ENCODE measurements around the gene CD244. TPM values are rescaled to one million over a fixed set of nuclear protein-coding genes. Genes with fewer than 3 reads are reported as not detected.
A peak's percentile ranks its signal among the peaks of the same experiment; 100 is the strongest.

The CD244 gene
- total and polyA plus RNA-seq, 7 donors, result 0.16 to 1.8 (median 0.36) TPM; not detected in 2

DNA sequence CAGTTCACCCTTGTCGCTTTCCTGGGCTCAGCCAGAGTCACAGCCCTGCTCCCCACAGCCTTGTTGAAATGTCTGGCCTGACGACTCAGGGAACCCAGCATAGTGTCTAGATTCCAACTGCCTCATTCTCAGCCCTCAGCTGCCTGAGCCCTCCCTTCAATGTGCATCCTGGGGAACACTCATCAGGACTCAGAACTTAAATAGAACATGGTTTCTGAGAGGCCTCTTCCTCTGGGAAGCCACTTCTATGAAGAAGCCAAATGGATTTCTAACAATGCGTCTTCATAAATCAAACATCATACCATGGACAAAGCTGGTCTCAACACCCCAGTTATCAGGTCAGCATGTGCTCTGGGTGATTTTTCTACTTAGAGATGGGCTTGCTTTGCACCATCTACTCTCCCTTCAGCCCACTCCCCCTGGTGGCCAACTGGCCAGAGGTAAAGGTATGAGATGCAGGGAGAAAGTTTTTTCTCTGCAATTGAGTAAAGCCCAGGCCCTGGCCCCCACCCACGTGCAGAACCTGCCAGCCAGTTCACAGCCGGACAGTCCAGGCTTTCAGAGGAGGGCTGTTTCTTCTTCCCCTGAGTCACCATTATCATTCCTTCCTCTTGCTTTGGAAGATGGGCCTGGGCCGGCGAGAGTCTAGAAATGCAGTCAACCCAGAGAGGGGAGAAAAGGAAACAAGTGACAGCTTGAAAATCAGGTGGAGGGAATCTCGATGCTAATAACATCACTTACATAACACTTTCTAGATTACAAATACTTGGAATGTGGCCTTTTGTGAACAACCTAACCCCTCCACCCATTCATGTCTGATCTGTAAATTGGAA, 32.1 kb downstream of the CD244 start:
- Histone ChIP-seq H3K4me1 (no peaks in the 10 kb centered on the region), H3K27ac (no peak overlapping the region), H3K9me3 (no peaks in the 10 kb centered on the region), H3K4me3 (no peak overlapping the region), H3K27me3 (no peaks in the 10 kb centered on the region), H3K36me3 (no peaks in the 10 kb centered on the region)
- DNase-seq, result no peak
- WGBS, 2 donors, result 63 to 64% methylated on average over 8 of the region's 8 CpGs
- TF ChIP-seq POLR2AphosphoS5 (IDR thresholded peaks at IDR 0.05) (no peak), CTCF (IDR thresholded peaks at IDR 0.05) (peak in 1 of 4 experiments; percentile 44)
- intact Hi-C loops (cut with DNase I), result loop anchor here (10.0 kb wide), 1 partner anchor 264 kb away; the partner anchor contains the start of gene KLHDC9

GRCh38 chr1:160829766-160830165, 32.9 kb downstream of the CD244 start:
- Histone ChIP-seq H3K27me3 (no peaks in the 10 kb centered on the region), H3K36me3 (no peaks in the 10 kb centered on the region), H3K9me3 (no peaks in the 10 kb centered on the region), H3K27ac (no peak overlapping the region), H3K4me3 (no peak overlapping the region), H3K4me1 (no peaks in the 10 kb centered on the region)
- intact Hi-C loops (cut with DNase I), result loop anchor here (10.0 kb wide), 1 partner anchor 265 kb away; the partner anchor contains the start of gene KLHDC9
- TF ChIP-seq POLR2AphosphoS5 (IDR thresholded peaks at IDR 0.05) (no peak), POLR2A (IDR thresholded peaks at IDR 0.05) (no peak), CTCF (IDR thresholded peaks at IDR 0.05) (no peak), EP300 (IDR thresholded peaks at IDR 0.05) (no peak)
- 88 to 90% methylated on average over 1 of the region's 1 CpG for WGBS, 2 donors
- DNase-seq, result no peak

DNA sequence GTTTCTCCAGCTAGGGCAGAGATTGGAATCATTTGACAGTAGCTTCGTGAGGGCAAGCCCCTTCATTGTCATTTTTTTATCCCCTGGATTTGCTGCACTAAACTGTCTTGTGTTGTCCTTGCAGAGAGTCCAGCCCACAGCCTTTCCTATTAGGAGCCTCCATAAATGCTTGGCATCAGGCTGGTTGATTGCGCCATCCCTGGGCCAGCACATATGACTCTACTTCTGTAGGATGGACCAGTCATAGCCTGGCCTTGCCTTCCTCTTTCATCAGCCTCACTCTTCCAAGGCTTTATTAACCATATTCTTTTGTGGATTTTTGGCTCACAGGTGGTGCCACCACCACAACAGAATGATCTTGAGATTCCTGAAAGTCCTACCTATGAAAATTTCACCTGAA, 35.3 kb downstream of the CD244 start:
- WGBS, 2 donors, result 95 to 97% methylated on average over 2 of the region's 2 CpGs
- H3K27me3 ChIP-seq, result no peaks in the 10 kb centered on the region

GRCh38 chr1:160826546-160826945, 36.1 kb downstream of the CD244 start:
- intact Hi-C loops (cut with DNase I), result no loop called here
- no peaks in the 10 kb centered on the region for H3K4me1 ChIP-seq
- no peak overlapping the region for H3K27ac ChIP-seq
- WGBS, 2 donors, result 98% methylated on average over 1 of the region's 1 CpG
- H3K4me3 ChIP-seq, result no peak overlapping the region
- H3K27me3 ChIP-seq, result no peaks in the 10 kb centered on the region
- TF ChIP-seq POLR2A (IDR thresholded peaks at IDR 0.05), result no peak
- H3K9me3 ChIP-seq, result no peaks in the 10 kb centered on the region
- no peaks in the 10 kb centered on the region for H3K36me3 ChIP-seq
- DNase-seq, result no peak

More for the DNA sequence above, 35.3 kb downstream of the CD244 start:
- no peak for DNase-seq
- H3K4me3 ChIP-seq, result no peak overlapping the region
- H3K9me3 ChIP-seq, result no peaks in the 10 kb centered on the region
- TF ChIP-seq EP300 (IDR thresholded peaks at IDR 0.05) (no peak), POLR2A (IDR thresholded peaks at IDR 0.05) (no peak), CTCF (IDR thresholded peaks at IDR 0.05) (no peak), POLR2AphosphoS5 (IDR thresholded peaks at IDR 0.05) (no peak)
- no peak overlapping the region for H3K27ac ChIP-seq
- H3K36me3 ChIP-seq, result no peaks in the 10 kb centered on the region
- no peaks in the 10 kb centered on the region for H3K4me1 ChIP-seq
- intact Hi-C loops (cut with DNase I), result no loop called here

DNA sequence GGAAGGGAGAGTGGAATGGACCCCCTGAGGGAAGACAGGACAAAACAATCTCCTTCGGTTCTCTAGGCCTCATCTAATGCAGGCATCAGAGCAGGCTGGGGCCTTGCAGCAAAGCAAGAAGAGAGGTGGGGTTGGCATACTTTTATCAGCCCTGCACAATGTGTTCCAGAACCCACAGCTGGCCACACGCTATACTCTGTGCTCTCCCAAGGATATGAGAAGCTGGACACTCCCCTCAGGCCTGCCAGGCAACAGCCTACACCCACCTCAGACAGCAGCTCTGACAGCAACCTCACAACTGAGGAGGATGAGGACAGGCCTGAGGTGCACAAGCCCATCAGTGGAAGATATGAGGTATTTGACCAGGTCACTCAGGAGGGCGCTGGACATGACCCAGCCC, 39.4 kb downstream of the CD244 start:
- no peak for TF ChIP-seq POLR2AphosphoS5 (IDR thresholded peaks at IDR 0.05)
- no peak for TF ChIP-seq POLR2A (IDR thresholded peaks at IDR 0.05)
- TF ChIP-seq EP300 (IDR thresholded peaks at IDR 0.05), result no peak
- no peak for TF ChIP-seq CTCF (IDR thresholded peaks at IDR 0.05)
- no peak for DNase-seq
- Histone ChIP-seq H3K36me3 (no peaks in the 10 kb centered on the region), H3K4me1 (no peaks in the 10 kb centered on the region), H3K9me3 (no peaks in the 10 kb centered on the region), H3K27ac (no peak overlapping the region), H3K27me3 (no peaks in the 10 kb centered on the region), H3K4me3 (no peak overlapping the region)
- intact Hi-C loops (cut with DNase I), result no loop called here
- WGBS, 2 donors, result 88 to 91% methylated on average over 3 of the region's 3 CpGs
